Chondrocyte (in vitro differentiated cells): ENCODE measurements around the gene USH2A. TPM values are rescaled to one million over a fixed set of nuclear protein-coding genes. Genes with fewer than 3 reads are reported as not detected.

Source experiments
- DNase-seq: peaks from one replicate; pipeline ENCODE4 v3.0.0; 2021; ENCODE audit warnings: mixed read lengths, low spot score
- H3K27ac Mint-ChIP-seq: one replicate; pipeline ENCODE4 v1.8.0; 2021; ENCODE audit warnings: mild to moderate bottlenecking, moderate library complexity, mixed read lengths; ENCODE audit not compliant: unreplicated experiment
- H3K27me3 Mint-ChIP-seq: 2 replicates; pipeline ENCODE4 v1.8.0; 2021; ENCODE audit warnings: low read depth, mixed read lengths
- H3K36me3 Mint-ChIP-seq: 2 replicates; pipeline ENCODE4 v1.8.0; 2021; ENCODE audit warnings: low read depth, mixed read lengths
- H3K4me1 Mint-ChIP-seq: 2 replicates; pipeline ENCODE4 v1.8.0; 2021; ENCODE audit warnings: low read depth, mild to moderate bottlenecking, mixed read lengths
- H3K4me3 Mint-ChIP-seq: one replicate; pipeline ENCODE4 v1.8.0; 2021; ENCODE audit warnings: mild to moderate bottlenecking, moderate library complexity, mixed read lengths; ENCODE audit not compliant: unreplicated experiment
- H3K9me3 Mint-ChIP-seq: 2 replicates; pipeline ENCODE4 v1.8.0; 2021; ENCODE audit warnings: low read depth, mixed read lengths
- CTCF ChIP-seq: fragments of 200-600 bp; sonication (generic); IDR thresholded peaks from 2 replicates; pipeline ENCODE4 v1.5.0; 2021; ENCODE audit warnings: antibody characterized with exemption, mild to moderate bottlenecking, moderate library complexity
- total RNA-seq: library from RNA; stranded (reverse); gene quantifications from 3 replicates; pipeline ENCODE4 v1.2.1, GENCODE V29; 2021

The USH2A gene
- total RNA-seq, 1 donor from 2014 or later, result not detected

GRCh38 chr1:216258856-216259255 lies 164.4 kb downstream of the USH2A start:
- H3K4me1 Mint-ChIP-seq, result no peaks in the 10 kb centered on the region
- H3K36me3 Mint-ChIP-seq, result no peaks in the 10 kb centered on the region
- H3K4me3 Mint-ChIP-seq, result no peak overlapping the region
- DNase-seq, result no peak
- TF ChIP-seq CTCF, result no peak
- no peaks in the 10 kb centered on the region for H3K9me3 Mint-ChIP-seq
- H3K27me3 Mint-ChIP-seq, result peaks cover 31% of the 10 kb centered on the region
- no peak overlapping the region for H3K27ac Mint-ChIP-seq

GRCh38 chr1:216258386-216258785 lies 164.9 kb downstream of the USH2A start:
- no peak overlapping the region for H3K27ac Mint-ChIP-seq
- H3K9me3 Mint-ChIP-seq, result no peaks in the 10 kb centered on the region

GRCh38 chr1:216250861-216251260 lies 172.4 kb downstream of the USH2A start:
- Mint-ChIP-seq H3K4me1 (no peaks in the 10 kb centered on the region), H3K4me3 (no peak overlapping the region), H3K36me3 (no peaks in the 10 kb centered on the region), H3K27ac (no peak overlapping the region), H3K27me3 (peaks cover 7% of the 10 kb centered on the region), H3K9me3 (no peaks in the 10 kb centered on the region)
- TF ChIP-seq CTCF, result no peak
- DNase-seq, result no peak

More at GRCh38 chr1:216258386-216258785, 164.9 kb downstream of the USH2A start:
- H3K4me1 Mint-ChIP-seq, result no peaks in the 10 kb centered on the region
- no peak for DNase-seq
- H3K27me3 Mint-ChIP-seq, result peaks cover 31% of the 10 kb centered on the region
- no peak overlapping the region for H3K4me3 Mint-ChIP-seq
- no peaks in the 10 kb centered on the region for H3K36me3 Mint-ChIP-seq
- TF ChIP-seq CTCF, result no peak

GRCh38 chr1:216248628-216249027 lies 174.6 kb downstream of the USH2A start:
- no peak for DNase-seq
- H3K36me3 Mint-ChIP-seq, result no peaks in the 10 kb centered on the region
- no peaks in the 10 kb centered on the region for H3K4me1 Mint-ChIP-seq
- no peak overlapping the region for H3K27ac Mint-ChIP-seq
- TF ChIP-seq CTCF, result no peak
- H3K4me3 Mint-ChIP-seq, result no peak overlapping the region
- H3K27me3 Mint-ChIP-seq, result peaks cover 12% of the 10 kb centered on the region
- H3K9me3 Mint-ChIP-seq, result no peaks in the 10 kb centered on the region

GRCh38 chr1:216247937-216248336 lies 175.3 kb downstream of the USH2A start:
- Mint-ChIP-seq H3K27me3 (peaks cover 12% of the 10 kb centered on the region), H3K4me3 (no peak overlapping the region), H3K9me3 (no peaks in the 10 kb centered on the region), H3K4me1 (no peaks in the 10 kb centered on the region), H3K36me3 (no peaks in the 10 kb centered on the region), H3K27ac (no peak overlapping the region)
- DNase-seq, result no peak
- TF ChIP-seq CTCF, result no peak
